Suprapubic skin (tissue), 4 donors: Measurements from ENCODE around the gene SLK.

ENCODE experiments used
- EP300 ChIP-seq: sonication (generic); formaldehyde crosslinking; IDR thresholded peaks from one replicate; pipeline ENCODE4 v1.6.1; 2017; ENCODE audit warnings: antibody characterized with exemption
- POLR2A ChIP-seq, 2 donors: fragments of 450-650 bp; IDR thresholded peaks; one replicate each; pipeline ENCODE4 v1.6.1; 2017; ENCODE audit warnings: antibody characterized with exemption in 2 of 2, mild to moderate bottlenecking in 2 of 2, moderate library complexity in 2 of 2
- POLR2AphosphoS5 ChIP-seq, 3 donors: sonication (generic); formaldehyde crosslinking; IDR thresholded peaks; one replicate each; pipeline ENCODE4 v1.6.1; 2017; ENCODE audit warnings: antibody characterized with exemption in 3 of 3
- TF ChIP-seq, protein P1 (sequence below), 2 donors: fragments of 200-600 bp in 1 of 2; fragments of 450-650 bp in 1 of 2; sonication (generic) in 1 of 2; IDR thresholded peaks; one replicate each; pipeline ENCODE4 v1.5.1; 2016 to 2019; ENCODE audit warnings: antibody characterized with exemption in 2 of 2, mild to moderate bottlenecking in 1 of 2, moderate library complexity in 1 of 2

DNA sequence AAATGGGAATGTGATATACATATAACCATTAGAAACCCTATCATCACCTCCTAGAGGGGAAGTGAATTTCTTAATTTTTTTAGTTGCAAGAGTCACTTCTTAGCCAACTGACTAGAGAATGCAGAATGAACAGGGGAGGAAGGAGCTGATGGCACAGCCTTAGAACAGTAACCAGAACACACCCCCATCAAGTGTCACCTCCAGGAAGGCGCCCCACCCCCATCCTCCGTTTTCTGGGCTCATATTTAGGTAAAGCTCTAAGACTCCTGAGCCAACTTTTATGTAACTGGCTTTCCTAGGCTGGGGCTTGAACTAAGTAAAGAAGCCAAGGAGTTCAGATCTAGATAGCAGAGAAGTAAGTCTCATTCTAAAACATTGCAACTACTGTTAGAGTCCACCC lies 64.7 kb downstream of the SLK start:
- TF ChIP-seq POLR2A (IDR thresholded peaks at IDR 0.05) (no peak), EP300 (no peak), POLR2AphosphoS5 (IDR thresholded peaks at IDR 0.05) (no peak)
- TF ChIP-seq, protein P1, sequence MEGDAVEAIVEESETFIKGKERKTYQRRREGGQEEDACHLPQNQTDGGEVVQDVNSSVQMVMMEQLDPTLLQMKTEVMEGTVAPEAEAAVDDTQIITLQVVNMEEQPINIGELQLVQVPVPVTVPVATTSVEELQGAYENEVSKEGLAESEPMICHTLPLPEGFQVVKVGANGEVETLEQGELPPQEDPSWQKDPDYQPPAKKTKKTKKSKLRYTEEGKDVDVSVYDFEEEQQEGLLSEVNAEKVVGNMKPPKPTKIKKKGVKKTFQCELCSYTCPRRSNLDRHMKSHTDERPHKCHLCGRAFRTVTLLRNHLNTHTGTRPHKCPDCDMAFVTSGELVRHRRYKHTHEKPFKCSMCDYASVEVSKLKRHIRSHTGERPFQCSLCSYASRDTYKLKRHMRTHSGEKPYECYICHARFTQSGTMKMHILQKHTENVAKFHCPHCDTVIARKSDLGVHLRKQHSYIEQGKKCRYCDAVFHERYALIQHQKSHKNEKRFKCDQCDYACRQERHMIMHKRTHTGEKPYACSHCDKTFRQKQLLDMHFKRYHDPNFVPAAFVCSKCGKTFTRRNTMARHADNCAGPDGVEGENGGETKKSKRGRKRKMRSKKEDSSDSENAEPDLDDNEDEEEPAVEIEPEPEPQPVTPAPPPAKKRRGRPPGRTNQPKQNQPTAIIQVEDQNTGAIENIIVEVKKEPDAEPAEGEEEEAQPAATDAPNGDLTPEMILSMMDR (IDR thresholded peaks at IDR 0.05): no peak
